ENCODE results near the gene XRRA1. TPM values are rescaled to one million over a fixed set of nuclear protein-coding genes. Genes with fewer than 3 reads are reported as not detected.
"Not testable (repeated sequence)": the region's sequence is repeated elsewhere in the genome, so short reads cannot be mapped to it uniquely, and the experiment has no call there.

XRRA1 gene, protein sequence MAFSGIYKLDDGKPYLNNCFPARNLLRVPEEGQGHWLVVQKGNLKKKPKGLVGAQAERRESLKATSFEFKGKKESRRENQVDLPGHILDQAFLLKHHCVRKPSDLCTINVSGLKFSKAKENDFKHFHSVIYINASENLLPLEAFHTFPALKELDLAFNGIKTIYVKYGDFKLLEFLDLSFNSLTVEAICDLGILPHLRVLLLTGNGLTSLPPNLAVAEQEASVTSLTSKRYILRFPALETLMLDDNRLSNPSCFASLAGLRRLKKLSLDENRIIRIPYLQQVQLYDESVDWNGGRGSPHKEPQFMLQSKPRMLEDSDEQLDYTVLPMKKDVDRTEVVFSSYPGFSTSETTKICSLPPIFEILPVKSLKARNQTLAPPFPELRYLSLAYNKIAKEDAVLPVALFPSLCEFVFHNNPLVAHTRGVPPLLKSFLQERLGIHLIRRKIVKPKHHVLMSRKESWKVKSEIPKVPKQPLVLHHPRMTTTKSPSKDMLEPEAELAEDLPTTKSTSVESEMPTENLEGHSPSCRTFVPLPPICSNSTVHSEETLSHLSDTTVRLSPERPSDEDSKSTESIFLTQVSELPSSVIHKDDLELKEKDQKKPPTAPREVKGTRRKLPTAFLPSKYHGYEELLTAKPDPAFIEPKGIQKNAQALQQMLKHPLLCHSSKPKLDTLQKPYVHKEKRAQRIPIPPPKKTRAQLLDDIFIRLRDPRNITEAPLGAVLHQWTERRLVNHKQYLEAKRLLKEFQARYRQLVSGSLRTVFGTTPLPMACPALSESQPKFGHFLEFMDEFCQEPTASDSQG
- total RNA-seq (2014; rRNA removed; shearing (Covaris generic)), result 3.8 and 8.9 TPM in 2 replicates

DNA sequence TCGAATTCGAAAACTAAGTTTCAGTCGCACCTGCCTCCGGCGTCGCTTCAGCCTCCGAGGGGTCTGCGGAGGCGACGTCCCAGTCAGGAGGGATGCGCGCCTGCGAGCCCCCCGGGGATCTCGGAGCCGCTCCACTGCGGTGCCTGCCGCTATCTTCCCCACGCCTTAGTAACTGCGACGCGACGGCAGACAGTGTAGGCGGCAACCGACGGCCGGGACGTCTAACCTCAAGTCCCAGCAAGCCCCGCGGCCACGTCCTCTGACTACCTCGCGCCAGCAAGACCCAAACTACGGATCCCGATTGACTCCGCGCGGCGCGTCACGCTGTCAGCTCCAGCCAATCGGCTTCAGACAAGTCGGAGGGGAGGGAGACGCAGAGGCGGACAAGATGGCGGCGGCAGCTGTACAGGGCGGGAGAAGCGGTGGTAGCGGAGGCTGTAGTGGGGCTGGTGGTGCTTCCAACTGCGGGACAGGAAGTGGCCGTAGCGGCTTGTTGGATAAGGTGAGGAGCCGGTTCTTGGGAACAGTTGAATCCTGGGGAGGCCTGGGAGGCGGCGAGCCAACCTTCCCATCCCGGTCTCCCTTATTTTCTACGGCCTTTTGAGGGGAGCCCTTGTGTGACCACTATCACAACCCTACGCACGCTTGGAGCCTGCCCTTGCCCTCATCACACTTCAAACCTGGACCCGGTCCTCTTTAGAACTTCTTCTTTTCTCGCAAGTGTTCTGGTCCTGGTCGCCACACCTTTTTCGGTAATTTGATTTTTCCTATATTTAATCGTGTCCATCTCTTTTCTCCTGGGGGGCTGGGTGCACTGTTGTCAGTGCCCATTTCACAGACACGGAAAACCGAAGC is at the start of gene XRRA1, which contains the start of gene SPCS2:
TSS of gene XRRA1 (minus strand) at position 194 of the 855 bp plus-strand sequence. CDS start 8,213 bp downstream, outside the sequence.
TSS of gene SPCS2 (plus strand) at position 369 of the 855 bp plus-strand sequence. CDS start at position 389, 20 bp downstream.
- peak; percentile 98 for DNase-seq (ENCODE audit: low spot score)

DNA sequence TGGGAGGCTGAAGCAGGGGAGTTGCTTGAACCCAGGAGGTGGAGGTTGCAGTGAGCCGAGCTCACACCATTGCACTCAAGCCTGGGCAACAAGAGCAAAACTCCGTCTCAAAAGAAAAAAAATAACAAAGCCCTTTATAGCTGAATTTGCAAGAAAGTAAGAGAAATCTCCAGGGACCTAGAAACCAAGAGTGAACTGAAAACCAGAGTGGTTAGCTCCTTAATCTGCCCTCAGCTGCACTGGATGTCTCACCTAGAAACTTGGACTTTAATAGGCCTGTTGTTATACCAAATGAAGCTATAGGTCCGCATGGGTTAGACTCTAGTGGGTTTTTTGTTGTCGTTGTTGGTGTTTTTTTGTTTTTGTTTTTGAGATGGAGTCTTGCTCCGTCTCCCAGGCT is 44.0 kb upstream of the XRRA1 start:
- no peak for DNase-seq (ENCODE audit: low spot score)

DNA sequence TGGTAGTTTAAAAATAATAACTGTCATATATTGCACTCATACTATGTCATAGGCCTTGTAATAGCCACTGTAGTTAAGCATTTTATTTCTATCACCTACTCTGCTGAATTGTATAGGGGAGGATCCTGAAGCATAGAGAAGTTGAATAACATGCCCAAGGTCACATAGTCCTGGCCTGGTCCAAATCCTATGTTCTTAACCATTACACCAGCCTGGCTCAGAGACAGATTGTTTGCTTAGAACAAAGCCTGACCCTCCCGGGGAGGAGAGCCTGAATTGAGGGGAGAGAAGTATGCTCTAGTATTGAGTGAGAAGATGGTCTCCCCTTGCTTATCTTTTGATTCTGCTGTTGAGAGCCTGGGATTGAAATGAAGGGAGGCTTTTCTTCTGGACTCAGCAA is 42.0 kb upstream of the XRRA1 start:
- DNase-seq (ENCODE audit: low spot score), result no peak

DNA sequence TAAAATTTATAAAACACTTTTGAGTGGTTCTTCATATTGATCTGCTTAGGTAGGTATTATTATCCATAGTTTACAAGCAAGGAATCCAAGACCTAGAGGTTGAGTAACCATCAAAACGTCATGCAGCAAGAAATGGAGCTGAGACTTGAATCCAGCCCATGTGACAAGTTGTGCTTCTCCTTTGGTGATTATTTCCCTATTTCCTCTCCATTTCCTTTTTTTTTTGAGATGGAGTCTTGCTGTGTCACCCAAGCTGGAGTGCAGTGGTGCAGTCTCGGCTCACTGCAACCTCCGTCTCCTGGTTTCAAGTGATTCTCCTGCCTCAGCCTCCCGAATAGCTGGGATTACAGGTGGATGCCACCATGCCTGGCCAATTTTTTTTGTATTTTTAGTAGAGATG is 41.3 kb upstream of the XRRA1 start:
- not testable (repeated sequence) for DNase-seq (ENCODE audit: low spot score)

DNA sequence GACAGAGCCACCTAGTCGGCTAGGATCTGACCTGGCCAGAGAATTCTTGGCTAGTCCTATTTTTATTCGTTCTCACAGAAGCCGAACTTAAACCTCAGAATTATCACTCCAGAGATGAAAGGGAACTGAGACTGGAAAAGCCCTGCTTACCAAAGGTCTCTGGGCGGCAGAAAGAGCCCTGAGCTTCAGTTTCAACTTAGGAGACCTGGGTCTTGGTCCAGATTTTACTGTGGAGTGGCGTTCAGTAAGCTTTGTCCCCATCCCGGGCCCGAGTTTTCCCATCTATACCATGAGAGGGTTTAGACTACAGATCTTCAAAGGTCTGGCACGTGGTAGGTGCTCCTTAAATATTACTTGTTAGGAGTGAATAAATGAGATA is 40.4 kb upstream of the XRRA1 start:
- no peak for DNase-seq (ENCODE audit: low spot score)

DNA sequence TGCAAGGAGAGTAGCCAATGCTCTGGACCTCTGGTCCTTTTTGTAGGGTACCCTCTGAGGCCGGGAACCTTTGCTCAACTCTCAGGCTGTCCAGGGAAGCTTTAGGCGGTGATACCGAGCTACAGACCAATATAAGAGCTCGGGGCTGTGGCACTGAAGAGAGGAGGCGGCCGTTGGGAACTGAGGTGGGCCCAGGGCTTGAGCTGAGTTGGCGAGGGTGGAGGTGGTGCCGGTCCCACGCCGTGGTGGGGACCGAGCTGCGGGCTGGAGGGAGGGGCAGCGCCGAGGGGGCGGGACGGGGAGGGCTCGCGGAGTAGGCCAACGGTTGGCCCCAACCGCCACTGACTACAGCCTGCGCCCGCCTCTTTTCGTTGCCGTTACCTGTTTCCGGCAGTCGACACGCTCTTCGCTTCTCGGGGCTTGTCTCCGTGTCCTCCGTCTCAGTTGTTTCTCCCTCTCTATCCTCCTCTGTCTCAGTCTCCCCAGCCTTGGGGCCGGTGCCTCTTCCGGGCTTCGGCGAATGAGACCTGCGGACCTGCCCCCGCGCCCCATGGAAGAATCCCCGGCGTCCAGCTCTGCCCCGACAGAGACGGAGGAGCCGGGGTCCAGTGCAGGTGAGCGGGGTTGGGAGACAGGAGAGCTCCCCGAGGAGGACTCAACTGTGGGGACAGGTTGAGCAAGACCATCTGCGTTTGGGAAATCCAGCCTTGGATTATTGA is 39.8 kb upstream of the XRRA1 start, which contains the start of gene NEU3:
TSS of gene NEU3 (plus strand) at position 393 of the 719 bp plus-strand sequence. CDS start at position 521, 128 bp downstream.
- DNase-seq (ENCODE audit: low spot score), result peak; percentile 93

DNA sequence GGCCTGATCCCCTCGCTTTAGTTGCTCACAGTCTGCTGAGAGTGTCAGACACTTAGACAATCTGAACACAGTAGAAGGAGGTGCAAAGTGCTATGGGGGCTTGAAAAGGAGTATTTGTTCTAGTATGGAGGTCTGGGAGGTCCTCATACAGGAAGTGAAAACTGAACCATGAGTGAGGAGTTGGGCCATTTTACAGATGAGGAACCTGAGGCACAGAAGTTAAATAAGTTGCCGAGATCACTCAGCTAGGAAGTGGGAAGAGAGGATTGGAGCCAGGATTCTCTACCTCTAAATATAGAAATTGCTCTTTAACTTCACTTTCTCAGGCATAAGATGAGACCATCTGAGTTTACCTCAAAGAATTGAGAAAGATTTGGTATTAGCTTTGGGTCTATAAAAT is 35.8 kb upstream of the XRRA1 start:
- no peak for DNase-seq (ENCODE audit: low spot score)

DNA sequence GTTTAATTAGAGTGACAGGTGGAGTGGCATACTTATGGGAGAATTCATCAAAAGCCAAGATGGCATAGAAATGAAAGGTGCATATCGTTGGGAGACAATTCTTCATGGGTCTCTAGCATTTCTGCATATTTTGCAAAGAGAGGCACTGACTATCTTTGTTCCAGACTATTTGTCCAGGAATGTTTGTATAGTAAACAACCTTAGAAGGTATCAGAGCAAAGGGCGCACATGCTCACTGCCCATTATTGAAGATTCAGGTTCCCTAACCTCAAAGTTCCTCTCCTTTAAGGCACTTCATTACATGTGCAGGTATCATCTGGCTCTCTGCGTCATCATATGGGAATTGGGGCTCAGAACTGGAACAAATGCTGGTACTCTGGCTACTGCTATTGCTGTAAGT is 35.2 kb upstream of the XRRA1 start:
- DNase-seq (ENCODE audit: low spot score), result no peak

DNA sequence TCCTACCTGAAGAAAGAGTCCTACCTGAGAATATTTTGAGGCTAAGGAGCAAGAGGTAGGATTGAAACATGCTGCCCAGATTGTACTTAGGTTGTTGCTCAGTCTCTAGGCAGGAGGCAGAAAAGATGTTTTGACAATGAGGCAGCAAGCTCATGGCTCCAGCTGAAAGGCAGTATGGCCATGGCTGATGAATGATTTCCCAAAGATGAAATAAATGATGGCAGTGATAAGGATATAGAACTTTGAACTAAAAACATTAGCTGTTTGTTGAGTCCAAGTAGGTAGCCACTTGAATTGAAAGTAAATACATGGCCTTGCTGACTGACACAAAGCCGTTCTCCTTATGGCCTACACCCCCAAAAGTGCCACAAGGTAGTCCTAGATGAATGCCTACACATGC is 33.0 kb upstream of the XRRA1 start:
- DNase-seq (ENCODE audit: low spot score), result no peak

DNA sequence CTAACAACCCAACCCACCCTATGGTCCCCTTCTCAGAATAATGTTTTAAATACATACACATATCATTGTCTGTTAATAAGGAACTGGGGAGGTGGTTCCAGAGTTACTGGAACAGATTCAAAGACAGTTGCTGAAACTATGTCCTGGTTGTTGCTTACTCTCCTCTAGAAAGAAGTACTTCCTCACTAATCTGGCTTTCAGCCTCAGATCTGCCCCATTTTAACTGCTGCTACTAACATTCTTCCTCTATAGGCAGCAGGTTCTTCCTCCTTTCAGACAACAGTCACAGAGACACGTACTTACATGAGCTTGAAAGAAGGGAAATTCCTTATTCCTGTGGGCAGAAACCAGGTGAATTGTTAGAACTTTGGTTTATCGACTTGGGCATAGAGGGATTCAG is 31.7 kb upstream of the XRRA1 start:
- no peak for DNase-seq (ENCODE audit: low spot score)

DNA sequence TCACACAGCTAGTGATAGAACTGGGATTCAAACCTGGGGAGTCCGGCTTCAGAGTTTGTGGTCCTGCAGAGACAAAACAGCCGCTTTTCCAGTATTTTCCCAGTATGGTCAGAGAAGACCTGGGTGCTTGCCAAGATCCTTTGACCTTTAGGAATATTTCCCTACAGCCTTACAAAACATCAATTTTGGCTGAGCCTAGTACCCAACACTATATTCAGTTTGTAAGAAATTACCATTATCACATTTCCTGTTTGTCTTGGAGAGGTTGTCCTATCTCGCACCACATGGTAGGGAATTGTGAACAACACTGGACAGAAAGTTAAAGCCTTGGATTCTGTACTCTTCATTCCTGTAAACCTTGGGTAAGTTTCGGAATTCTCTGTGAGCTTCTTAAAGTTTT is 29.1 kb upstream of the XRRA1 start:
- DNase-seq (ENCODE audit: low spot score), result no peak

DNA sequence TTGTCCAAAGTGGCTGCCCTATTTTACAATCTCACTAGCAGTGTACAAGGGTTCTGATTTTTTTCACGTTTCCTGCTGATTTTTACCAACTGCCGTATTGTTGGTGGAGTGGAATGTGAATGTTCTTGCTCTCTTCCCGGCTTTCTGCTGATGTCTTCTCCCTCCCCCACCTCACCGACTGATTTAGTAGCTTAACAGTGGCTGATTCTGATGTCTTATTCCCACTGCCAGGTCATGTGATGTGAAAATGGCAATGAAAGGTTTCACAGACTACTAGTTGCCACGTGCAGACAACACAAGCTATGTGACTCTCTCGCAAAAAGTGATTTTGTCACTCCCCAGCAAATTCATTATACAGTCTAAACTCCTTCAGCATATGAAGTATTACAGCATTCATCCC is 22.5 kb upstream of the XRRA1 start:
- no peak for DNase-seq (ENCODE audit: low spot score)

DNA sequence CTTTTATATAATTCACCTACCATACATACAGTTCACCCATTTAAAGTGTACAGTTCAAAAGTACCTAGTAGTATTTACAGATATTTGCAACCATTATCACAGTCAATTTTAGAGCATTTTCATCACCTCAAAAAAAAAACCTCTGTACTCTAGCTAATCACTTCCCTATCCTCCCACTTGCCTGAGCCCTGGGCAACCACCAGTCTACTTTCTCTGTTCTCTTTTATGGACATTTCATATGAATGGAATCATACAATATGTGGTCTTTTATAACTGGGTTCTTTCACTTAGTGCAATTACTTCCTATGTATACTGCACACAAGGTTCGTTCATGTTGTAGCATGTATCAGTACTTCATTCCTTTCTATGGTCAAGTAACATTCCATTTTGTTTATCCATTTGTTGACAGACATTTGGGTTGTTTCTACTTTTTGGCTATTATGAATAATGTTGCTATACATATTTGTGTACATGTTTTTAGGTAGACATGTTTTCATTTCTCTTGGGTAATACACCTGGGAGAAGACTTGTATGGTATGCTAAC is 22.0 kb upstream of the XRRA1 start:
- no peak for DNase-seq (ENCODE audit: low spot score)

DNA sequence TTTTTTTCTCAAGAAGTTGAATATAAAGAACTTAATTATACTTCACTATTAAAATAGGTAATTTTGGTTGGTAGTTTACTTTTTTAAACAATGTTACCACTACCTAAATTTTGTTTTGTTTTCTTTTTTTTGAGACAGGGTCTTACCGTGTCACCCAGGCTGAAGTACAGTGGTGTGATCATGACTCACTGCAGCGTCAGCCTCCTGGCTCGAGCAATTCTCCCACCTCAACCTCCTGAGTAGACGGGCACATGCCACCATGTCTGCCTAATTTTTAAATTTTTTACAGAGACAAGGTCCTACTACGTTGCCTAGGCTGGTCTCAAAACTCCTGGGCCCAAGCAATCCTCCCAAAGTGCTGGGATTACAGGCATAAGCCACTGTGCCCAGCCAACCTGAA is 17.8 kb upstream of the XRRA1 start:
- no peak for DNase-seq (ENCODE audit: low spot score)

DNA sequence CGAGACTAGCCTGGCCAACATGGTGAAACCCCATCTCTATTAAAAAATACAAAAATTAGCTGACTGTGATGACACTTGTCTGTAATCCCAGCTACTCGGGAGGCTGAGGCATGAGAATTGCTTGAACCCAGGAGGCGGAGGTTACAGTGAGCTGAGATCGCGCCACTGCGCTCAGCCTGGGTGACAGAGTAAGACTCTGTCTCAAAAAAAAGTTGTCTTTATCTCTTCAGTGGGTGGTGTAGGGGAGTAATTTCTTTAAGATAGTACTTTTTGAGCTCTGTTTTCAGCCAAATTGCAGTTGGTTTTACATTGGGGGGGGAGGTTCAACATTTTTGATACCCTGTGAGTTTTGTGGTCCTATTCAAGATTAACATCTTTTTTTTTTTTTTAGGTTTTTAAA is 11.2 kb upstream of the XRRA1 start:
- not testable (repeated sequence) for DNase-seq (ENCODE audit: low spot score)

DNA sequence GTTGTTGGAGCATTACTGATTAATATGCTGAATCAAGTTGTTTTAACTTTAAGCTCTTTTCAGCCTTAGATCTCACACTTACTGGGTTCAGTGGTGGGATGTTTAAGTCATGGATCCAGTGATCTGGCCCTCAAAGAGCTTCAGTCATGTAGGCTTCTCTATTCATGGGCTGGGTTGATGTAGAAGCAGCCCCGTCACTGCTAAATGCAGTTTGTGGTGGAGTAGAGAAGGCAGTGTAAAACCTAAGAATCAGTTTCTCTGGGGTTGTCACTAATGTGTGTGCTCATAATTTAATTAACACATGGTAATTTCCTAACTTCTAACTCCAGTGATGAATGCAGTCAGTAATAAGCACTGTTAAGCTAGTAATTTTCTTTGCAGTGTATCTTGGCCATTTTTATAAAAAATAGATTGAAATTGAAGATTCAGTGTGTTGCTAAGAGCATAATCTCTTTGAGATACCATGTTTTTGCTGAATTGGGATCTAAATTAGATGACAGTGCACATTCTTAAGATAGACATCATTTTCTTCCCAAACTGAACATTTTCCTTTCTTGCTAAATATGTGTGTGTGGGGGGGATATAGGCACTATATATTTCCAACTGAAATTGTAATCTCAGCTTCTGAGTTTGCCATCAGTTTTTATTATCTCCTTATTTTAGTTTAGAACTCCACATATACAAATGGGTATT is 9.2 kb upstream of the XRRA1 start:
- no peak for DNase-seq (ENCODE audit: low spot score)

DNA sequence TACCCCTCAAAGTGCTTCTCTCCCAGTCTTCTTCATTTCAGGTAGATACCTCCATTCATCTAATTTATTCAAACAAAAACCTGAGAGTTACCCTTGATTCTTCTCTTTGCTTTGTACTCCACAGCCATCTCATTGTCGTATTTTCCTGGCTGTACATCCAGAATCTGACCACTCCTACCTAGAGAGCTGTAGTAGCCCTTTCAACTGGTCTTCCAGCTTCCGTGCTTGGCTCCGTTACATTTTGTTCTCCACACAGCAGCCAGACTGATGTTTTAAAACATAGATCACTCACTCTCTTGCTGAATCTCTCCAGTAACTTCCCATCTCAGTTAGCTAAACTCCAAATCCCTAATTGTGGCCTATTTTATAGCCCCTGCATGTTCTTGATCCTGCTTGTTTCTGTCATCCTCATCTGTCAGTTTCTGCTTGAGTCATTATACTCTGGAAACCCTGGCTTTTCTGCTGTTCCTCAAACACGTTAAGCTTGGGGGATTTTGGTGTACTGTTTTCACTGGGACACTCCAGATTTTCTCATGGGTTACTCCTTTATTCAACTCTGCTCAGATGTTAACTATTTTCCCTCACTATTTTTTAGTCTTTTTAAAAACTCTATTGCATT is 7.6 kb upstream of the XRRA1 start:
- DNase-seq (ENCODE audit: low spot score), result no peak

DNA sequence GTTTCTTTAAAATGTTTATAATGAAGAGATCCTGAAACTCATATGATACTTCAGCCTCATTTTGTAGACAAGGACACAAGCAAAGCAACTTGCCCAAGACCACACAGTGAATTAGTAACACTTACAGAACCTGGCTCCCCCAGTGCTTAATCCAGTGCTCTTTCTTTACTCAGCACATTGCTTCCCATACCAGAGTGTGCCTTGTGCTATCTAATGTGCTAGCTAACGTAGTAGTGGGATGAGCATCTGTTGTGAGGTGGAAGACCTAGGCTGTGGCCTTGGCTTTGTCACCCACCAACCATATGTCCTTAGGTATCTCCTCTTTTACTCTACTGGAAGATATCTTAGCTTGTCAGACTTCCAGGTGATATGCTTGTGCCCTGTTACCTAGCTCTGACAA is 5.3 kb upstream of the XRRA1 start:
- no peak for DNase-seq (ENCODE audit: low spot score)

DNA sequence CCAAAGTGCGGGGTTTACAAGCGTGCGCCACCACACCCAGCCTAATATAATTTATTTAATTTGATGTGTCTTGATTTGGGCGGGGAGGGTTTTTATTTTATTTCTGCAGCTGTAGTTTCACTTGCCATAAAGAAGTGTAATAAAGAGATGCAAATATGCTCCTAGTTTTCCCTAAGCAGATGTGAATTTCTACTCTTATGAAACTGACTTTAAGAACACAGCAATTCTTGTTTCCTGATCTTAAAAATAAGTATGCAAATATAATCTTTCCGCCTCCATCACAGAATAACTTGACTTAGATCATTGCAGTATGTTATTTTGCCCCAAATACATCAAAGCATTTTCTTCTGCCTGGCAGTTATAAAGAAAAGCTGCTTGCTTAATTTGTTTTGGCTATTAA is 4.6 kb upstream of the XRRA1 start:
- no peak for DNase-seq (ENCODE audit: low spot score)

DNA sequence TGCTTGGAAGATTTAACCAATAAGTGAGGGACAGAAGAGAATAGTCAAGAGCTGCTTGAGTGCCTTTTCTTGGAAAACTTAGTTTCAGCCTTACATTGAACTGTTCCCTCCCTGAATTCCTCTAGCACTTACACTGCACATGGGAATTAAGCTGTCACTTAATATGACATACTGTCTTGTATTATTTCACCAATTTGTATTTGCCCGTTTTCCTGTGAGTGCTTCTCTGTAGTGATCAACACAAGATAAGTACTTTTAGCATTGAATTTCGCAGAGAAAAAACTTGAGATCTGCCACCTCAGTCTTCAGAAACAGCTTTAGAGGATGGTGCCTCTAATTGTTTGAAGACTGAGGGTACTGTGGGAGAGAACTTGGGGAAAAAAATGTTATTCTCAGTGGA is 3.9 kb upstream of the XRRA1 start:
- no peak for DNase-seq (ENCODE audit: low spot score)
